IPS-18c (cell line): ENCODE results near the gene BACE1-AS.

Experiments used
- H3K4me3 ChIP-seq: 2 replicates; pipeline ENCODE4 v1.7.0; 2013; ENCODE audit warnings: low read depth, mild to moderate bottlenecking, low read length, moderate library complexity; ENCODE audit not compliant: insufficient read depth
- H3K9me3 ChIP-seq: one replicate; pipeline ENCODE4 v1.6.1; 2013; ENCODE audit warnings: mild to moderate bottlenecking, low read length, moderate library complexity; ENCODE audit not compliant: control insufficient read depth, insufficient read depth

The BACE1-AS gene

GRCh38 chr11:117282956-117283355 is 8.2 kb upstream of the BACE1-AS start:
- H3K9me3 ChIP-seq: no peaks in the 10 kb centered on the region
- no peak overlapping the region for H3K4me3 ChIP-seq

DNA sequence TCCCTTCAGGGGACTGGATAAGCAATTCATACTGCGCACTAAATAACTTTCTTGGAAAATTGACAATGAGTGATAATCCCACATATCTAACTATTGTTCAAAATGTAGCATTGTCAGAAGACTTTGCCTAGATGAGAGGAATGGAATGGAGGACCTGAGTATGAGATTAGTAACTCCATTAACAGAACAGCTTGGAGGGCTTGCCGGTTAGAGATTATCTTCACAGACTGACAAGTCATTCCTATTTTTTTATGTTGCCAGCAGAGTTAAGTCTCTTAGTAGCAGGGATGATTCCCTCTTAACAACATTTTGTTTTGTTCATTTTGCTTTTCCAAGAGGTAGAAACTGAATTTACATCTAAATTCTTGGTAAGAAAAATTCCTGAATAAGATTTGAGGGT is 7.1 kb upstream of the BACE1-AS start:
- no peak overlapping the region for H3K4me3 ChIP-seq
- no peaks in the 10 kb centered on the region for H3K9me3 ChIP-seq

DNA sequence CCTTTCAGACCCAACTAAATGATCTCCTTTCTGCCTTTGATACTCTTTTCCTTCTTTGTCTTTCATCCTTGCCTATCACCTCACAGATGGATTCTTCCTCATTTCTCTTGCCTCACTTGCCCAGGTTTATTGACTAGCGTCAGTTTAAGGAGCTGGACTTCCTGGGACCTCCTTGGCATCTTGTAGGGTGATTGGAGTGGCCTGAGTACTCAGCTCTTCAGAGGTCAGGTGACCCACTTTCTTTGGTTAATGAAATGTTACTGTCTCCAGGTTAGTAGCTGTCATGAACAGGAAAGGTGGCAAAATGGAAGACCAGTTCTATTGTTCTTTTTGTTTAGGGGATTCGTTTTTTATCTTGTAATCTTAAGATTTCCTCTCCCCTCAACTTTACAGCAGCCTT is 4.6 kb upstream of the BACE1-AS start:
- no peak overlapping the region for H3K4me3 ChIP-seq
- no peaks in the 10 kb centered on the region for H3K9me3 ChIP-seq

DNA sequence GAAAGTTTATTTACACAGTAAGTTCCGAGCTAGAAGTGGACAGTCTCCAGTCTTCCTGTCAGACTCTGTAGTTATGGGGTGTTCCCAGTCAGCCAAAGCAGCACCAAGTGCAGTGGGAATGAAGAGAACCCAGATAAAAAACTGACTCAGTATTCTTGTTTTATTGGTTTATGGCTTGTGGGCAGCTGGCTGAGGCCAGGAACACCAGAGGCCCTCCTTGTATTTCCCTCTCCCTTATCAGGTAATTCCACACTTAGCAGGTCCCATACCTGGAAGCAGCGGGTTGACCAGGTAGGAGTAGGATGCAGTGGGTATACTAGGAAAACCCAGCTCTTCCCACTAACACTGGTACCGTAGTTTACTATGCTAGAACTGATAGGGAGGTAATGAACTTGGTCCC is 3.5 kb upstream of the BACE1-AS start:
- H3K9me3 ChIP-seq: no peaks in the 10 kb centered on the region
- H3K4me3 ChIP-seq: no peak overlapping the region

- no peaks in the 10 kb centered on the region for H3K9me3 ChIP-seq
Observed at GRCh38 chr11:117289795-117290194, 1.4 kb upstream of the BACE1-AS start.

GRCh38 chr11:117292616-117293015 is 1.5 kb downstream of the BACE1-AS start:
- H3K9me3 ChIP-seq: no peaks in the 10 kb centered on the region
- H3K4me3 ChIP-seq: no peak overlapping the region

More at GRCh38 chr11:117289795-117290194, 1.4 kb upstream of the BACE1-AS start:
- H3K4me3 ChIP-seq: no peak overlapping the region

- H3K4me3 ChIP-seq: no peak overlapping the region
- H3K9me3 ChIP-seq: no peaks in the 10 kb centered on the region
Observed at GRCh38 chr11:117295438-117296137, 4.4 kb downstream of the BACE1-AS start.

DNA sequence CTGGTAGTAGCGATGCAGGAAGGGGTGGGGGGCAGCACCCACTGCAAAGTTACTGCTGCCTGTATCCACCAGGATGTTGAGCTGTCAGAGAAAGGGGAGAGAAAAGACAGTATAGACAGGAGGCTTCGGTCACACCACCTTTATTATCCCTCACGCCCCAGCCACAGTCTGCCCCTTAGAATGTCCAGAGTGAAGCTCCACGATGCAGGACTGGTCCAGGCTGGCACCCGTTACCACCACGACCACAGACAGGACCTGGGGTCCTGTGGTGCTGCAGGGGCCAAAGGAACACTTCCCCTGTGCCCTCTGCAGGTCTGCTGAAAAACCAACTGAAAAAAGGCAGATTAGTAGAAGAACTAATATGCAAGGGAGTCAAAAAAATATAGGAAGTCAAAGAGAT is 5.7 kb downstream of the BACE1-AS start:
- Histone ChIP-seq H3K9me3 (no peaks in the 10 kb centered on the region), H3K4me3 (no peak overlapping the region)

DNA sequence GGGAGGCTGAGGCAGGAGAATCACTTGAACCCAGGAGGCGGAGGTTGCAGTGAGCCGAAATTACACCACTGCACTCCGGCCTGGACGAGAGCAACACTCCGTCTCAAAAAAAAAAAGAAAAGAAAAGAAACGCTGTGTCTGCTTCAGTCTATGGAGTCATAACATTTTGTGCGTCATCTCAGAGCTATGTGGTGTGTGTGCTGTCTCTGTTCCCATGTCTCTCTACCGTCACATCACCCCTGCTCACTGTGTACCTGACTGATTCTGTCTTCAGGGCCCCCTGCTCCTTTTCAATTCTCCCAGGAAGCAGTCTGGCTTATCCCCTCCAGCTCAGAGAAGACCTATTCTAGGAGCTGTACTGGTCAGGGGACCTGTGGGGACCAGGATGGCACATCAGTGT is 7.0 kb downstream of the BACE1-AS start:
- Histone ChIP-seq H3K9me3 (no peaks in the 10 kb centered on the region), H3K4me3 (no peak overlapping the region)

GRCh38 chr11:117299351-117300282 is 8.5 kb downstream of the BACE1-AS start:
- H3K9me3 ChIP-seq: no peaks in the 10 kb centered on the region
- H3K4me3 ChIP-seq: no peak overlapping the region

- Histone ChIP-seq H3K9me3 (no peaks in the 10 kb centered on the region), H3K4me3 (no peak overlapping the region)
Observed at GRCh38 chr11:117300283-117300663, 9.1 kb downstream of the BACE1-AS start.

- Histone ChIP-seq H3K4me3 (no peak overlapping the region), H3K9me3 (no peaks in the 10 kb centered on the region)
Observed at GRCh38 chr11:117300773-117301172, 9.6 kb downstream of the BACE1-AS start.

DNA sequence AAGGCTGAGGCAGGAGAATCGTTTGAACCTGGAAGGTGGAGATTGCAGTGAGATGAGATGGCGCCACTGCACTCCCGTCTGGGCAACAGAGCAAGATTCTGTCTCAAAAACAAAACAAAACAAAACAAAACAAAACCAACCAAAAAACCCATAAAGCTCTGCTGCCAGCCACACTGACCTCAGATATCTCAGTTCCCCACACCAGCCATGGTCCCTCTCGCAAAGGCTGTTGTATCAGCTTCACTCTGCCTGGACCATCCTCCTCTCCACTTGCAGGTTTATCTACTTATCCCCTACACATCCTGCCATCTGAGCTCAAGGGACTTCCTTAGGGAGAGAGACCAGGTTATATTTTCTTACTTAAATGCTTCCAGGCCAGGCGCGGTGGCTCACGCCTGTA is 11.1 kb downstream of the BACE1-AS start:
- no peaks in the 10 kb centered on the region for H3K9me3 ChIP-seq
- no peak overlapping the region for H3K4me3 ChIP-seq

DNA sequence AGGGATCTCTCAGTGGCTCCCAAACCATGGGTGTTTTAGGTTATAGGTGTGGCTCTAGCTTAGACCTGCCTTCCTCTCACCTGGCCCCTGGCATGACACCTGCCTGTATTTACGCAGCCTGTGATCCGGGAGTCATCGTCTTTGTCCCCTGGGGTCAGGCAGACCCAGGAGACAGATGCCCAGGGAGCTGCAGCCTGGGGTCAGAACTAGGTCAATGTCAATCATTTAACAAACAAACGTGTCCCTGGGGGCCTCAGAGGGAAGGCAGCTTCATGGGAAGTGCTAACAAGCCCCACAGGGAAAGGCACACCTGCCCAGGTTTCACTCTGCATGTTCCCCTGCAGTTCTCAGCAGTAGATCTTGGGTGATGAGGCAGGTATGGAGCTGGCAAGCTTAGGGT is 12.0 kb downstream of the BACE1-AS start:
- no peaks in the 10 kb centered on the region for H3K9me3 ChIP-seq
- H3K4me3 ChIP-seq: no peak overlapping the region

GRCh38 chr11:117303646-117304315 is 12.6 kb downstream of the BACE1-AS start:
- Histone ChIP-seq H3K4me3 (no peak overlapping the region), H3K9me3 (no peaks in the 10 kb centered on the region)

DNA sequence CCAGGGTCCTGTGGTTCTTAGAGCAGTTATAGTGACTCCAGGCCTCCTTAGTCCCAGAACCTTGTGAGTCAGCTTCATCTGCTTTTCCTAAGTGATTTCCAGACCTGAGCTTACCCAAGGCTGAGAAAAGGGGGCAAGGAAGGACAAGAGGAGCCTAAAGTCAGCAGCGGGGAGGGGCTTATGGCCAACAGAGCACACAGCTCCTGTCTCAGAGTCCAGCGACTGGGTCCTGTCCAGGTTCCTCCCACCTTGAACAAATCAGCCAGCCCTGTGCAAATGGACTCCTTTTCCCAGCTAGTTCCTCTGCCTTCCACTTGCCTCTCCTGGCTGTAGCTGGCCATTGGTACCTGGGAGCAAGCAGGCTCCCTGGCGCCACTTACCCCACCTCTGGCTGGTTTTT is 14.0 kb downstream of the BACE1-AS start:
- H3K9me3 ChIP-seq: no peaks in the 10 kb centered on the region

GRCh38 chr11:117309310-117309709 is 18.2 kb downstream of the BACE1-AS start:
- Histone ChIP-seq H3K4me3 (no peak overlapping the region), H3K9me3 (no peaks in the 10 kb centered on the region)

More for the DNA sequence above, 14.0 kb downstream of the BACE1-AS start:
- no peak overlapping the region for H3K4me3 ChIP-seq

- H3K9me3 ChIP-seq: no peaks in the 10 kb centered on the region
- no peak overlapping the region for H3K4me3 ChIP-seq
Observed at GRCh38 chr11:117313091-117313490, 21.9 kb downstream of the BACE1-AS start.
